SU-DHL-6 (cell line): ENCODE data around the gene CCDC59.

ENCODE experiments used
- H2AFZ ChIP-seq: fragments of 200-600 bp; sonication (generic); 2 replicates; pipeline ENCODE4 v1.6.1; 2014; ENCODE audit warnings: low read depth, mild to moderate bottlenecking, moderate library complexity, mixed read lengths, antibody characterized with exemption, low read length; ENCODE audit not compliant: severe bottlenecking
- H3F3A ChIP-seq: fragments of 200-600 bp; shearing (Covaris generic); 2 replicates; pipeline ENCODE4 v1.6.0; 2016; ENCODE audit warnings: antibody characterized with exemption, mild to moderate bottlenecking; ENCODE audit not compliant: insufficient read depth
- H3K27ac ChIP-seq: fragments of 200-600 bp; sonication (generic); 2 replicates; pipeline ENCODE4 v1.5.1; 2016; ENCODE audit warnings: low read depth, mild to moderate bottlenecking, low read length, moderate library complexity, mixed read lengths
- H3K27me3 ChIP-seq: fragments of 200-600 bp; sonication (generic), shearing (Covaris generic); 2 replicates; pipeline ENCODE4 v1.6.0; 2014; ENCODE audit warnings: mild to moderate bottlenecking, low read length
- H3K36me3 ChIP-seq: fragments of 200-600 bp; sonication (generic); 2 replicates; pipeline ENCODE4 v1.6.1; 2014; ENCODE audit warnings: mild to moderate bottlenecking, low read length, mixed read lengths
- H3K4me2 ChIP-seq: fragments of 300-600, 200-600 bp; shearing (Covaris generic), sonication (generic); 2 replicates; pipeline ENCODE4 v1.6.0; 2014; ENCODE audit warnings: low read length, low read depth, mild to moderate bottlenecking; ENCODE audit not compliant: poor library complexity, severe bottlenecking
- H3K4me3 ChIP-seq: fragments of 200-600 bp; sonication (generic); 2 replicates; pipeline ENCODE4 v1.5.1; 2014; ENCODE audit warnings: antibody characterized with exemption, low read length, mild to moderate bottlenecking, mixed read lengths; ENCODE audit not compliant: insufficient read depth, poor library complexity, severe bottlenecking
- H3K79me2 ChIP-seq: fragments of 200-600 bp; sonication (generic); 2 replicates; pipeline ENCODE4 v1.6.1; 2014; ENCODE audit warnings: mild to moderate bottlenecking, low read length, moderate library complexity; ENCODE audit not compliant: insufficient read depth
- H3K9ac ChIP-seq: fragments of 200-600 bp; sonication (generic); 2 replicates; pipeline ENCODE4 v1.7.0; 2014; ENCODE audit warnings: mild to moderate bottlenecking, low read length
- H3K9me2 ChIP-seq: fragments of 200-600 bp; sonication (generic); replicated peaks from 2 replicates; pipeline ENCODE4 v1.6.1; 2014; ENCODE audit warnings: low read length; ENCODE audit not compliant: insufficient read depth
- H3K9me3 ChIP-seq: fragments of 200-600 bp; sonication (generic); 2 replicates; pipeline ENCODE4 v1.6.1; 2014; ENCODE audit warnings: low read length, mixed read lengths; ENCODE audit not compliant: insufficient read depth
- H4K20me1 ChIP-seq: fragments of 200-600 bp; sonication (generic); 2 replicates; pipeline ENCODE4 v1.6.1; 2014; ENCODE audit warnings: low read depth, mild to moderate bottlenecking, antibody characterized with exemption, low read length, moderate library complexity, mixed read lengths
- CTCF ChIP-seq: fragments of 200-600 bp; sonication (generic); IDR thresholded peaks from one replicate; pipeline ENCODE4 v1.5.1; 2017; ENCODE audit warnings: antibody characterized with exemption, mild to moderate bottlenecking, low read length, moderate library complexity; ENCODE audit not compliant: insufficient read depth, poor library complexity, severe bottlenecking
- EZH2phosphoT487 ChIP-seq: fragments of 200-600 bp; sonication (generic), shearing (Covaris generic); conservative IDR thresholded peaks from 2 replicates; pipeline ENCODE4 v1.6.1; 2018; ENCODE audit warnings: mild to moderate bottlenecking, antibody characterized with exemption, low read length, moderate library complexity, mixed read lengths

The CCDC59 gene

GRCh38 chr12:82357340-82357739 lies 847 bp downstream of the CCDC59 start:
- H3K79me2 ChIP-seq = peaks cover 38% of the 10 kb centered on the region
- no peak overlapping the region for H3K27ac ChIP-seq
- H2AFZ ChIP-seq = no peak overlapping the region
- no peaks in the 10 kb centered on the region for H4K20me1 ChIP-seq
- H3K9me3 ChIP-seq = no peaks in the 10 kb centered on the region
- H3F3A ChIP-seq = peaks cover 9% of the 10 kb centered on the region; the same call in 1 of the 2 replicates
- peak overlapping the region; percentile 87 for H3K9ac ChIP-seq
- H3K9me2 ChIP-seq = no peaks in the 10 kb centered on the region
- H3K27me3 ChIP-seq = no peaks in the 10 kb centered on the region
- peaks cover 37% of the 10 kb centered on the region; the same call in 1 of the 2 replicates for H3K36me3 ChIP-seq
- no peak for TF ChIP-seq CTCF
- TF ChIP-seq EZH2phosphoT487 = no peak
- peak overlapping the region; percentile 95 for H3K4me3 ChIP-seq
- peak overlapping the region; percentile 72 for H3K4me2 ChIP-seq

- TF ChIP-seq CTCF = no peak
- no peak for TF ChIP-seq EZH2phosphoT487
- H3K9me3 ChIP-seq = no peaks in the 10 kb centered on the region
Measured at GRCh38 chr12:82351390-82351789, 6.8 kb downstream of the CCDC59 start.

DNA sequence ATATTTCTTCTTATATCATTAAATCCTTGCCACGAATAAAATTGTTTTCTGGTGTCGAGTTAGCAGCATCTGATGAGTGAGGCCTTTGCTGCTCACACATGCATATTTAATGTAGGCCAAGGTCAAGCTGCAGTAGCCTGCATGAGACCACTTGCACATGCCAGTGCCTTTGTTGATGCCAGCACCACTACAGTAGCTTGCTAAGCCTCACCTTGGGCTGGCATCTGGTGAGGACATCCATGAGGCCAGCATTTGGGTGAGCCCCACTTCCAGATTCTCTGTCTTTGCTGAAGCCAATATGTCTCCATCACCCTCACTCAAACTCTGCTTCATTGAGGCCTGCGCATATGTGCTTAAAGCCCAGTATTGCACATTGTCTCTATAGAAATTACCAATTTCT lies 8.0 kb downstream of the CCDC59 start:
- Histone ChIP-seq H3K4me3 (no peak overlapping the region), H3K9me3 (no peaks in the 10 kb centered on the region), H2AFZ (no peak overlapping the region), H3K79me2 (peaks cover 4% of the 10 kb centered on the region; the same call in 1 of the 2 replicates), H3K9ac (no peak overlapping the region), H3F3A (peaks cover 9% of the 10 kb centered on the region; the same call in 1 of the 2 replicates), H3K36me3 (peaks cover 29% of the 10 kb centered on the region; the same call in 1 of the 2 replicates), H3K27ac (no peak overlapping the region), H3K9me2 (no peaks in the 10 kb centered on the region), H3K4me2 (no peak overlapping the region), H4K20me1 (no peaks in the 10 kb centered on the region), H3K27me3 (no peaks in the 10 kb centered on the region)
- TF ChIP-seq CTCF (no peak), EZH2phosphoT487 (no peak)

More at GRCh38 chr12:82351390-82351789, 6.8 kb downstream of the CCDC59 start:
- H3K36me3 ChIP-seq = peaks cover 40% of the 10 kb centered on the region; the same call in 1 of the 2 replicates
- H3K9ac ChIP-seq = no peak overlapping the region
- H3K4me3 ChIP-seq = no peak overlapping the region
- peaks cover 9% of the 10 kb centered on the region; the same call in 1 of the 2 replicates for H3F3A ChIP-seq
- no peak overlapping the region for H3K27ac ChIP-seq
- H3K27me3 ChIP-seq = no peaks in the 10 kb centered on the region
- no peak overlapping the region for H3K4me2 ChIP-seq
- peaks cover 16% of the 10 kb centered on the region for H3K79me2 ChIP-seq
- no peak overlapping the region for H2AFZ ChIP-seq
- H3K9me2 ChIP-seq = no peaks in the 10 kb centered on the region
- no peaks in the 10 kb centered on the region for H4K20me1 ChIP-seq
